Astrocyte of the cerebellum (primary cell): ENCODE results near the gene CREB3.

ENCODE experiments used
- DNase-seq: peaks from one replicate; pipeline ENCODE4 v3.0.0-alpha.2; 2011; ENCODE audit warnings: low read depth
- H3K4me3 ChIP-seq: 2 replicates; pipeline ENCODE4 v1.5.1; 2011; ENCODE audit warnings: mild to moderate bottlenecking, low read depth, low read length, moderate library complexity
- CTCF ChIP-seq: IDR thresholded peaks from 2 replicates; pipeline ENCODE4 v1.5.1; 2012; ENCODE audit warnings: low read length, low read depth, moderate library complexity, mild to moderate bottlenecking; ENCODE audit errors: missing control alignments
- in situ Hi-C: cut with HindIII; loops from 2 replicates; pipeline ENCODE4 v1.10.0; 2017; ENCODE audit warnings: low sequenced_read_pairs

The CREB3 gene

GRCh38 chr9:35700942-35701341 is 31.5 kb upstream of the CREB3 start:
- no peak overlapping the region for H3K4me3 ChIP-seq
- in situ Hi-C loops, result no loop called here
- no peak for TF ChIP-seq CTCF
- no peak for DNase-seq

DNA sequence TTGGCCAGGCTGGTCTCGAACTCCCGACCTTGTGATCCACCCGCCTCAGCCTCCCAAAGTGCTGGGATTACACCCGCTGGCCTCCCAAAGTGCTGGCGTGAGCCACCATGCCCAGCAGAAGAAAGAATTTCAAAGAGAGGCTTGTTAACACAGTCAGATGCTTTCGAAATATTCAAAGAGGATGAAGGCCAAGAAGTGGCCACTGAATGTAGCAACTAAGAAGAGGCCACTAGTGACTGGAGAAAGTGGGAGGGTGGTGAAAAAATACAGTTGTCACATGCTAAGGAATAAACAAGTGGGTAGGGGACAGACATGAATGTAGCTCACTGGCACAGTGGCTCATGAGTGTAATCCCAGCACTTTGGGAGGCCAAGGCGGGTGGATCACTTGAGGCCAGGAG is 29.8 kb upstream of the CREB3 start:
- TF ChIP-seq CTCF, result no peak
- no peak for DNase-seq
- in situ Hi-C loops, result no loop called here
- no peak overlapping the region for H3K4me3 ChIP-seq

DNA sequence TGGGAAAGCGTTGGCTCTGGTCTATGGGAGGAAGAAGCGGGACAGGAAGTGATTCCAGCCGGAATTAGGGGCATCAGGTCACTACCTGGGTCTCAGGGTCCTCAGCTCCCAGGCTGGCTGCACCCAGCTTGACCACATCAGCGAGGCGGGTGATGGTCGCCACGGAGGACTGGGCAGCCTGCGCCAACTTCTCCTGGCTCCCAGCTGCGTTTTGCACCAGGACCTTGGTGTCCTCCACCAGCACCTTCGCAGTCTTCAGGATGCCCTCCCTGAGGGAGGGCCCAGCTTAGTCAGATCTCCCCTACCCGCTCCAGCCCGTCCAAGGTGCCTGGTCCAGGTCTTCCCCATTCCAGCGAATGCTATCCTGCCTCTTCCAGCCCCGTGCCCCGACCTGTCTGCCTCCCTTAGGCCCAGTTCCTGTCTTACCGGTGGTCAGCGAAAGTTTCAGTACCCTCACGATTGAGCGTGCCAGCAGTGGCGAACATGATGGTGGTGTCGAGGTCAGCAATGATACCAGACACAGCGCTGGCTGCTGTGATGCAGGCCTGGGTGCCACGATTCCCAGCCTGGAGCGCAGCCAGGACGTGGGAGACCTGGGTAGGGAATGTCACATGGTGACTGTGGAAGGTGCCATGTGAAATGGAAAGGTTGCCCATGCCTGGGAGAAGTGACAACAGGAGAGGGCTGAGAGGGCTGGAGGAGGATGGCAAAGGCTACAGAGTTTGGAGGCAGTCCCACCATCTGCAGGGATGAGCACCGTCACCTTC is 28.4 kb upstream of the CREB3 start:
- in situ Hi-C loops, result no loop called here
- H3K4me3 ChIP-seq, result no peak overlapping the region
- no peak for TF ChIP-seq CTCF
- DNase-seq, result no peak

GRCh38 chr9:35705372-35705771 is 27.1 kb upstream of the CREB3 start:
- no peak for TF ChIP-seq CTCF
- in situ Hi-C loops, result no loop called here
- H3K4me3 ChIP-seq, result no peak overlapping the region
- DNase-seq, result no peak

GRCh38 chr9:35705836-35706430 is 26.5 kb upstream of the CREB3 start:
- in situ Hi-C loops, result no loop called here
- no peak overlapping the region for H3K4me3 ChIP-seq
- TF ChIP-seq CTCF, result no peak
- no peak for DNase-seq

DNA sequence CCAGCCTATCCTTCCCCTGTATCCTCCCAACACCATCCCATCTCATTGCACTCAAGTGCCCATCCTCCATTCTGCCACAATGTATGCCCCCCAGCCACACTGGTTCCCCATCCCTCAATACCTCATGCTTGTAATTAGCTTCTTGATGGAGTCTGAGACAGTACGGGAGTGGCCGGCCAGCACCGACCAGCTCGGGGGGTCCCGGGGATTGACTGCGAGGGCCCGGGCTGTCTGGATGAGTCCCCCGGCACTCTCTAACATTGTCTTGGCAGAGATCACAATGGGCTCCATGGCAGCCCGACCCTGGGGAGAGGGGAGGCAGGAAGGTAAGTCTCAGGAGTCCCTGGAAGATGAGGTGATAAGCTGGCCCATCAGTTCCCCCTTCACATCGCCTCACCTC is 25.5 kb upstream of the CREB3 start:
- DNase-seq, result no peak
- in situ Hi-C loops, result no loop called here

More for the DNA sequence above, 25.5 kb upstream of the CREB3 start:
- H3K4me3 ChIP-seq, result no peak overlapping the region
- no peak for TF ChIP-seq CTCF
